ENCODE data around the gene BBS9. TPM values are rescaled to one million over a fixed set of nuclear protein-coding genes. Genes with fewer than 3 reads are reported as not detected.
"Not testable (repeated sequence)": the region's sequence is repeated elsewhere in the genome, so short reads cannot be mapped to it uniquely, and the experiment has no call there.

The BBS9 gene
- 2.6 TPM for polyA plus RNA-seq (2012; ENCODE audit: low read depth, missing spikeins)

- TF ChIP-seq POLR2AphosphoS5 (IDR thresholded peaks at IDR 0.05; ENCODE audit: low read depth, low read length): no peak
- TF ChIP-seq TAF1 (IDR thresholded peaks at IDR 0.05; ENCODE audit: low read depth, low read length): no peak
- TF ChIP-seq POU2F2 (IDR thresholded peaks at IDR 0.05; ENCODE audit: low read depth, low read length): no peak
- no peak for TF ChIP-seq PAX5 (IDR thresholded peaks at IDR 0.05; ENCODE audit: insufficient read depth, low read length, severe bottlenecking)
- TF ChIP-seq POLR2A (IDR thresholded peaks at IDR 0.05; ENCODE audit: low read depth, low read length): no peak
- TF ChIP-seq SPI1 (IDR thresholded peaks at IDR 0.05; ENCODE audit: low read depth, low read length): no peak
- DNase-seq (ENCODE audit: insufficient read length, low spot score): peak; percentile 80
- FAIRE-seq: peak; percentile 99
Observed at GRCh38 chr7:33128990-33129805, at the start of gene BBS9. Gene BBS9, plus strand, starts transcription at chr7:33129564. Its CDS starts 16,689 bp downstream, at chr7:33146253.

- TF ChIP-seq SPI1 (IDR thresholded peaks at IDR 0.05; ENCODE audit: low read depth, low read length) (no peak), POLR2AphosphoS5 (IDR thresholded peaks at IDR 0.05; ENCODE audit: low read depth, low read length) (no peak), POU2F2 (IDR thresholded peaks at IDR 0.05; ENCODE audit: low read depth, low read length) (no peak), POLR2A (IDR thresholded peaks at IDR 0.05; ENCODE audit: low read depth, low read length) (no peak), PAX5 (IDR thresholded peaks at IDR 0.05; ENCODE audit: insufficient read depth, low read length, severe bottlenecking) (no peak), TAF1 (IDR thresholded peaks at IDR 0.05; ENCODE audit: low read depth, low read length) (no peak)
- DNase-seq (ENCODE audit: insufficient read length, low spot score) (no peak), FAIRE-seq (no peak)
Observed at GRCh38 chr7:33079763-33080690, 49.3 kb upstream of the BBS9 start.

- TF ChIP-seq POLR2A (IDR thresholded peaks at IDR 0.05; ENCODE audit: low read depth, low read length): no peak
- TF ChIP-seq POU2F2 (IDR thresholded peaks at IDR 0.05; ENCODE audit: low read depth, low read length): no peak
- no peak for TF ChIP-seq SPI1 (IDR thresholded peaks at IDR 0.05; ENCODE audit: low read depth, low read length)
- DNase-seq (ENCODE audit: insufficient read length, low spot score) (no peak), FAIRE-seq (no peak)
Observed at GRCh38 chr7:33087356-33087755, 42.0 kb upstream of the BBS9 start.

- DNase-seq (ENCODE audit: insufficient read length, low spot score): no peak
- no peak for FAIRE-seq
- TF ChIP-seq SPI1 (IDR thresholded peaks at IDR 0.05; ENCODE audit: low read depth, low read length) (no peak), POU2F2 (IDR thresholded peaks at IDR 0.05; ENCODE audit: low read depth, low read length) (no peak), POLR2AphosphoS5 (IDR thresholded peaks at IDR 0.05; ENCODE audit: low read depth, low read length) (no peak), PAX5 (IDR thresholded peaks at IDR 0.05; ENCODE audit: insufficient read depth, low read length, severe bottlenecking) (no peak), POLR2A (IDR thresholded peaks at IDR 0.05; ENCODE audit: low read depth, low read length) (no peak), TAF1 (IDR thresholded peaks at IDR 0.05; ENCODE audit: low read depth, low read length) (no peak)
Observed at GRCh38 chr7:33087858-33088257, 41.5 kb upstream of the BBS9 start.

GRCh38 chr7:33089142-33089541 lies 40.2 kb upstream of the BBS9 start:
- FAIRE-seq: no peak
- no peak for DNase-seq (ENCODE audit: insufficient read length, low spot score)
- no peak for TF ChIP-seq POLR2A (IDR thresholded peaks at IDR 0.05; ENCODE audit: low read depth, low read length)
- TF ChIP-seq PAX5 (IDR thresholded peaks at IDR 0.05; ENCODE audit: insufficient read depth, low read length, severe bottlenecking): no peak
- TF ChIP-seq TAF1 (IDR thresholded peaks at IDR 0.05; ENCODE audit: low read depth, low read length): no peak
- no peak for TF ChIP-seq SPI1 (IDR thresholded peaks at IDR 0.05; ENCODE audit: low read depth, low read length)
- TF ChIP-seq POU2F2 (IDR thresholded peaks at IDR 0.05; ENCODE audit: low read depth, low read length): no peak
- TF ChIP-seq POLR2AphosphoS5 (IDR thresholded peaks at IDR 0.05; ENCODE audit: low read depth, low read length): no peak

- TF ChIP-seq POLR2A (IDR thresholded peaks at IDR 0.05; ENCODE audit: low read depth, low read length) (no peak), SPI1 (IDR thresholded peaks at IDR 0.05; ENCODE audit: low read depth, low read length) (no peak), TAF1 (IDR thresholded peaks at IDR 0.05; ENCODE audit: low read depth, low read length) (no peak)
- FAIRE-seq (no peak), DNase-seq (ENCODE audit: insufficient read length, low spot score) (no peak)
Observed at GRCh38 chr7:33091111-33091531, 38.2 kb upstream of the BBS9 start.

- TF ChIP-seq SPI1 (IDR thresholded peaks at IDR 0.05; ENCODE audit: low read depth, low read length) (no peak), TAF1 (IDR thresholded peaks at IDR 0.05; ENCODE audit: low read depth, low read length) (no peak), POU2F2 (IDR thresholded peaks at IDR 0.05; ENCODE audit: low read depth, low read length) (no peak), POLR2A (IDR thresholded peaks at IDR 0.05; ENCODE audit: low read depth, low read length) (no peak), PAX5 (IDR thresholded peaks at IDR 0.05; ENCODE audit: insufficient read depth, low read length, severe bottlenecking) (no peak), POLR2AphosphoS5 (IDR thresholded peaks at IDR 0.05; ENCODE audit: low read depth, low read length) (no peak)
- FAIRE-seq (no peak), DNase-seq (ENCODE audit: insufficient read length, low spot score) (no peak)
Observed at GRCh38 chr7:33091641-33092191, 37.6 kb upstream of the BBS9 start.

GRCh38 chr7:33093266-33093665 lies 36.1 kb upstream of the BBS9 start:
- FAIRE-seq (no peak), DNase-seq (ENCODE audit: insufficient read length, low spot score) (no peak)
- TF ChIP-seq PAX5 (IDR thresholded peaks at IDR 0.05; ENCODE audit: insufficient read depth, low read length, severe bottlenecking) (no peak), POU2F2 (IDR thresholded peaks at IDR 0.05; ENCODE audit: low read depth, low read length) (no peak), POLR2A (IDR thresholded peaks at IDR 0.05; ENCODE audit: low read depth, low read length) (no peak), TAF1 (IDR thresholded peaks at IDR 0.05; ENCODE audit: low read depth, low read length) (no peak), SPI1 (IDR thresholded peaks at IDR 0.05; ENCODE audit: low read depth, low read length) (no peak), POLR2AphosphoS5 (IDR thresholded peaks at IDR 0.05; ENCODE audit: low read depth, low read length) (no peak)

GRCh38 chr7:33094745-33095275 lies 34.6 kb upstream of the BBS9 start:
- not testable (repeated sequence) for DNase-seq (ENCODE audit: insufficient read length, low spot score); FAIRE-seq

Data from GM12891 (cell line).